ENCODE data around the gene LTB. TPM values are rescaled to one million over a fixed set of nuclear protein-coding genes. Genes with fewer than 3 reads are reported as not detected.

Gene LTB
- 0.44 TPM for polyA plus RNA-seq (2013, experiment 1 of 2)
- 0.96 TPM for polyA plus RNA-seq (2013, experiment 2 of 2)

GRCh38 chr6:31582230-31582643 is at the start of gene LTB:
TSS of gene LTB (minus strand) at chr6:31582424. CDS start at chr6:31582417, 7 bp downstream.
- no peaks in the 10 kb centered on the region for H3K36me3 ChIP-seq (ENCODE audit: control insufficient read depth, insufficient read depth, low read length)
- peaks cover 15% of the 10 kb centered on the region for H3K4me1 ChIP-seq (ENCODE audit: control insufficient read depth, insufficient read depth, low read length, poor library complexity, severe bottlenecking)
- WGBS, 2 experiments (ENCODE audit: insufficient coverage in 2 of 2): 69 to 100% methylated on average over 1 to 2 of the region's 3 CpGs
- no peak within 1 kb of the TSS for H3K27ac ChIP-seq (ENCODE audit: low read depth, low read length, severe bottlenecking)
- no peaks in the 10 kb centered on the region for H3K9me3 ChIP-seq (ENCODE audit: control insufficient read depth, low read length)
- H3K4me3 ChIP-seq (ENCODE audit: extremely low read depth, insufficient read depth, low read length, poor library complexity, severe bottlenecking): peak within 1 kb of the TSS; percentile 70

- Histone ChIP-seq H3K4me1 (ENCODE audit: control insufficient read depth, insufficient read depth, low read length, poor library complexity, severe bottlenecking) (no peaks in the 10 kb centered on the region), H3K4me3 (ENCODE audit: extremely low read depth, insufficient read depth, low read length, poor library complexity, severe bottlenecking) (no peak overlapping the region), H3K27ac (ENCODE audit: low read depth, low read length, severe bottlenecking) (peak overlapping the region; percentile 59), H3K36me3 (ENCODE audit: control insufficient read depth, insufficient read depth, low read length) (peaks cover 100% of the 10 kb centered on the region), H3K9me3 (ENCODE audit: control insufficient read depth, low read length) (no peaks in the 10 kb centered on the region)
- WGBS, 2 experiments (ENCODE audit: insufficient coverage in 2 of 2): 98 to 99% methylated on average over 21 to 25 of the region's 32 CpGs
These were observed 49.6 kb upstream of the LTB start for GRCh38 chr6:31631681-31632278.

GRCh38 chr6:31631209-31631608 is 49.0 kb upstream of the LTB start:
- 97 to 98% methylated on average over 11 to 13 of the region's 16 CpGs for WGBS, 2 experiments (ENCODE audit: insufficient coverage in 2 of 2)
- Histone ChIP-seq H3K36me3 (ENCODE audit: control insufficient read depth, insufficient read depth, low read length) (peaks cover 100% of the 10 kb centered on the region), H3K4me1 (ENCODE audit: control insufficient read depth, insufficient read depth, low read length, poor library complexity, severe bottlenecking) (no peaks in the 10 kb centered on the region), H3K27ac (ENCODE audit: low read depth, low read length, severe bottlenecking) (no peak overlapping the region), H3K9me3 (ENCODE audit: control insufficient read depth, low read length) (no peaks in the 10 kb centered on the region), H3K4me3 (ENCODE audit: extremely low read depth, insufficient read depth, low read length, poor library complexity, severe bottlenecking) (no peak overlapping the region)

GRCh38 chr6:31630177-31630934 is 48.1 kb upstream of the LTB start:
- Histone ChIP-seq H3K36me3 (ENCODE audit: control insufficient read depth, insufficient read depth, low read length) (peaks cover 100% of the 10 kb centered on the region), H3K9me3 (ENCODE audit: control insufficient read depth, low read length) (no peaks in the 10 kb centered on the region), H3K4me3 (ENCODE audit: extremely low read depth, insufficient read depth, low read length, poor library complexity, severe bottlenecking) (no peak overlapping the region), H3K4me1 (ENCODE audit: control insufficient read depth, insufficient read depth, low read length, poor library complexity, severe bottlenecking) (no peaks in the 10 kb centered on the region), H3K27ac (ENCODE audit: low read depth, low read length, severe bottlenecking) (no peak overlapping the region)
- WGBS, 2 experiments (ENCODE audit: insufficient coverage in 2 of 2): 93 to 95% methylated on average over 17 to 20 of the region's 25 CpGs

- Histone ChIP-seq H3K4me1 (ENCODE audit: control insufficient read depth, insufficient read depth, low read length, poor library complexity, severe bottlenecking) (no peaks in the 10 kb centered on the region), H3K27ac (ENCODE audit: low read depth, low read length, severe bottlenecking) (no peak overlapping the region), H3K4me3 (ENCODE audit: extremely low read depth, insufficient read depth, low read length, poor library complexity, severe bottlenecking) (no peak overlapping the region), H3K9me3 (ENCODE audit: control insufficient read depth, low read length) (no peaks in the 10 kb centered on the region), H3K36me3 (ENCODE audit: control insufficient read depth, insufficient read depth, low read length) (peaks cover 100% of the 10 kb centered on the region)
- WGBS, 2 experiments (ENCODE audit: insufficient coverage in 2 of 2): 98 to 100% methylated on average over 5 to 7 of the region's 7 CpGs
These were observed 46.8 kb upstream of the LTB start for GRCh38 chr6:31629014-31629413.

GRCh38 chr6:31627690-31628287 is 45.6 kb upstream of the LTB start:
- Histone ChIP-seq H3K4me1 (ENCODE audit: control insufficient read depth, insufficient read depth, low read length, poor library complexity, severe bottlenecking) (peaks cover 2% of the 10 kb centered on the region), H3K36me3 (ENCODE audit: control insufficient read depth, insufficient read depth, low read length) (peaks cover 100% of the 10 kb centered on the region), H3K27ac (ENCODE audit: low read depth, low read length, severe bottlenecking) (no peak overlapping the region), H3K9me3 (ENCODE audit: control insufficient read depth, low read length) (no peaks in the 10 kb centered on the region), H3K4me3 (ENCODE audit: extremely low read depth, insufficient read depth, low read length, poor library complexity, severe bottlenecking) (no peak overlapping the region)
- 96 to 100% methylated on average over 14 to 19 of the region's 19 CpGs for WGBS, 2 experiments (ENCODE audit: insufficient coverage in 2 of 2)

GRCh38 chr6:31626952-31627351 is 44.7 kb upstream of the LTB start:
- no peak overlapping the region for H3K4me3 ChIP-seq (ENCODE audit: extremely low read depth, insufficient read depth, low read length, poor library complexity, severe bottlenecking)

GRCh38 chr6:31624070-31624469 is 41.8 kb upstream of the LTB start:
- Histone ChIP-seq H3K27ac (ENCODE audit: low read depth, low read length, severe bottlenecking) (no peak overlapping the region), H3K4me1 (ENCODE audit: control insufficient read depth, insufficient read depth, low read length, poor library complexity, severe bottlenecking) (peaks cover 13% of the 10 kb centered on the region), H3K9me3 (ENCODE audit: control insufficient read depth, low read length) (no peaks in the 10 kb centered on the region), H3K4me3 (ENCODE audit: extremely low read depth, insufficient read depth, low read length, poor library complexity, severe bottlenecking) (no peak overlapping the region), H3K36me3 (ENCODE audit: control insufficient read depth, insufficient read depth, low read length) (peaks cover 73% of the 10 kb centered on the region)
- WGBS, 2 experiments (ENCODE audit: insufficient coverage in 2 of 2): 100% methylated on average over 6 of the region's 10 CpGs

More at GRCh38 chr6:31626952-31627351, 44.7 kb upstream of the LTB start:
- Histone ChIP-seq H3K36me3 (ENCODE audit: control insufficient read depth, insufficient read depth, low read length) (peaks cover 100% of the 10 kb centered on the region), H3K27ac (ENCODE audit: low read depth, low read length, severe bottlenecking) (no peak overlapping the region), H3K4me1 (ENCODE audit: control insufficient read depth, insufficient read depth, low read length, poor library complexity, severe bottlenecking) (peaks cover 10% of the 10 kb centered on the region), H3K9me3 (ENCODE audit: control insufficient read depth, low read length) (no peaks in the 10 kb centered on the region)
- WGBS, 2 experiments (ENCODE audit: insufficient coverage in 2 of 2): 95 to 100% methylated on average over 4 of the region's 10 CpGs

GRCh38 chr6:31622684-31623091 is 40.5 kb upstream of the LTB start:
- Histone ChIP-seq H3K4me3 (ENCODE audit: extremely low read depth, insufficient read depth, low read length, poor library complexity, severe bottlenecking) (peak overlapping the region; percentile 90), H3K9me3 (ENCODE audit: control insufficient read depth, low read length) (no peaks in the 10 kb centered on the region), H3K27ac (ENCODE audit: low read depth, low read length, severe bottlenecking) (no peak overlapping the region), H3K36me3 (ENCODE audit: control insufficient read depth, insufficient read depth, low read length) (peaks cover 59% of the 10 kb centered on the region), H3K4me1 (ENCODE audit: control insufficient read depth, insufficient read depth, low read length, poor library complexity, severe bottlenecking) (peaks cover 13% of the 10 kb centered on the region)
- 93 to 94% methylated on average over 10 of the region's 10 CpGs for WGBS, 2 experiments (ENCODE audit: insufficient coverage in 2 of 2)

- Histone ChIP-seq H3K9me3 (ENCODE audit: control insufficient read depth, low read length) (no peaks in the 10 kb centered on the region), H3K4me1 (ENCODE audit: control insufficient read depth, insufficient read depth, low read length, poor library complexity, severe bottlenecking) (peaks cover 13% of the 10 kb centered on the region), H3K36me3 (ENCODE audit: control insufficient read depth, insufficient read depth, low read length) (peaks cover 52% of the 10 kb centered on the region), H3K4me3 (ENCODE audit: extremely low read depth, insufficient read depth, low read length, poor library complexity, severe bottlenecking) (peak overlapping the region; percentile 90), H3K27ac (ENCODE audit: low read depth, low read length, severe bottlenecking) (no peak overlapping the region)
- 63 to 64% methylated on average over 1 to 2 of the region's 4 CpGs for WGBS, 2 experiments (ENCODE audit: insufficient coverage in 2 of 2)
These were observed 39.8 kb upstream of the LTB start for GRCh38 chr6:31621991-31622390.

Measured in mesodermal cell (in vitro differentiated cells).